ENCODE measurements around the gene EIF4G1. TPM values are rescaled to one million over a fixed set of nuclear protein-coding genes. Genes with fewer than 3 reads are reported as not detected.

Gene EIF4G1
- total and polyA plus RNA-seq, 2 experiments from 2014 or later: 166 to 275 TPM

DNA sequence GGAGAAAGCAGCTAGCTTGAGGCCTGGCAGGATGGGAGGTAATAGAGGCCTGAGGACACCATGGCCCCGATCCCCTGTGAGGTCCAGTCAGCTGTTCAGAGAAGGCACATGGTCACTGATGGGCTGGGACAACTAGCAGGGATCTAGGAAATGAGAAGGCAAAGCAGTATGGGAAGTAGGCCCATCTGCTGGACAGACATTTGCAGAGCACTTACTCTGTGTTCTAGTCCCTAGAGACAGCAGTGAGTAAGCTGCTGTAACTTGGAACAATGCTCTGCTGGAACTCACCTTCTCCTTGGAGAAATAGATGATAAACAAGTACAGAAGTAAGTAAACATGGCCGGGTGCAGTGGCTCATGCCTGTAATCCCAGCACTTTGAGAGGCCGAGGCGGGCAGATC is 31.5 kb upstream of the EIF4G1 start:
- Histone ChIP-seq H3K36me3 (no peaks in the 10 kb centered on the region), H3K27me3 (peaks cover 53% of the 10 kb centered on the region), H3K27ac (no peak overlapping the region), H3K9me3 (ENCODE audit: low read depth) (no peaks in the 10 kb centered on the region), H3K4me1 (ENCODE audit: low read depth) (no peaks in the 10 kb centered on the region), H3K4me3 (no peak overlapping the region)
- no peak for DNase-seq (ENCODE audit: low read depth in 1 of 2, low spot score in 1 of 2)
- TF ChIP-seq, protein P1, sequence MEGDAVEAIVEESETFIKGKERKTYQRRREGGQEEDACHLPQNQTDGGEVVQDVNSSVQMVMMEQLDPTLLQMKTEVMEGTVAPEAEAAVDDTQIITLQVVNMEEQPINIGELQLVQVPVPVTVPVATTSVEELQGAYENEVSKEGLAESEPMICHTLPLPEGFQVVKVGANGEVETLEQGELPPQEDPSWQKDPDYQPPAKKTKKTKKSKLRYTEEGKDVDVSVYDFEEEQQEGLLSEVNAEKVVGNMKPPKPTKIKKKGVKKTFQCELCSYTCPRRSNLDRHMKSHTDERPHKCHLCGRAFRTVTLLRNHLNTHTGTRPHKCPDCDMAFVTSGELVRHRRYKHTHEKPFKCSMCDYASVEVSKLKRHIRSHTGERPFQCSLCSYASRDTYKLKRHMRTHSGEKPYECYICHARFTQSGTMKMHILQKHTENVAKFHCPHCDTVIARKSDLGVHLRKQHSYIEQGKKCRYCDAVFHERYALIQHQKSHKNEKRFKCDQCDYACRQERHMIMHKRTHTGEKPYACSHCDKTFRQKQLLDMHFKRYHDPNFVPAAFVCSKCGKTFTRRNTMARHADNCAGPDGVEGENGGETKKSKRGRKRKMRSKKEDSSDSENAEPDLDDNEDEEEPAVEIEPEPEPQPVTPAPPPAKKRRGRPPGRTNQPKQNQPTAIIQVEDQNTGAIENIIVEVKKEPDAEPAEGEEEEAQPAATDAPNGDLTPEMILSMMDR (IDR thresholded peaks at IDR 0.05; ENCODE audit: low read depth, low read length): no peak

DNA sequence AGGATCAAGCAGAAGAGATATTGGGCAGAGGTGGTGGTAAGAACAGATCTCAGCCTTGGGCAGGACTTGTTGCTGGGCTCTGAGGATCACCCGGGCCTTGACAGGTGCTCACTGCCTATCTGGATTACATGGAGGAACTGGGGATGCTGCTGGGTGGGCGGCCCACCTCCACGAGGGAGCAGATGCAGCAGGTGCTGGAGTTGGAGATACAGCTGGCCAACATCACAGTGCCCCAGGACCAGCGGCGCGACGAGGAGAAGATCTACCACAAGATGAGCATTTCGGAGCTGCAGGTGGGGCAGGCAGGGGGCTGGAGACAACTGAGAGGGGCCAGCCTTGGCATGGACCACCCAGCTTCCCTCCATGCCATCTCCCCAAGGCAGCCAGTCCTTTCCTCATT is 30.7 kb upstream of the EIF4G1 start:
- Histone ChIP-seq H3K36me3 (no peaks in the 10 kb centered on the region), H3K4me1 (ENCODE audit: low read depth) (no peaks in the 10 kb centered on the region), H3K4me3 (no peak overlapping the region), H3K27me3 (peaks cover 49% of the 10 kb centered on the region), H3K9me3 (ENCODE audit: low read depth) (no peaks in the 10 kb centered on the region), H3K27ac (no peak overlapping the region)
- no peak for DNase-seq (ENCODE audit: low read depth in 1 of 2, low spot score in 1 of 2)
- TF ChIP-seq, protein P1 (IDR thresholded peaks at IDR 0.05; ENCODE audit: low read depth, low read length): no peak

DNA sequence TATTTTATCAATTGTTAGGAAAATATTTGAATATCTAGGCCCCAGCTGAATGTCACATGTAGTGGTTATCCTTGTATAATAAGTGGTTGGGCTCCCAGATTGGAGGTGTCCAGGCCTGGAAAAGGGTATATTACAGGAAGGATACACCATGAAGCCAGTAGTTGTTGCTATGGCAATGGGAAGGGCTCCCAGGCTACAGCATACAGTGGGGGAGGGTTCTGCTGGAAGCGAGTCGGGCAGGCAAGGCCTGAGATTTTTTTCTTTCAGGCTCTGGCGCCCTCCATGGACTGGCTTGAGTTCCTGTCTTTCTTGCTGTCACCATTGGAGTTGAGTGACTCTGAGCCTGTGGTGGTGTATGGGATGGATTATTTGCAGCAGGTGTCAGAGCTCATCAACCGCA is 29.7 kb upstream of the EIF4G1 start:
- Histone ChIP-seq H3K27me3 (peaks cover 41% of the 10 kb centered on the region), H3K4me3 (no peak overlapping the region), H3K36me3 (no peaks in the 10 kb centered on the region), H3K9me3 (ENCODE audit: low read depth) (no peaks in the 10 kb centered on the region), H3K27ac (no peak overlapping the region), H3K4me1 (ENCODE audit: low read depth) (no peaks in the 10 kb centered on the region)
- DNase-seq (ENCODE audit: low read depth in 1 of 2, low spot score in 1 of 2): peak; percentile 71 to 92
- TF ChIP-seq, protein P1 (IDR thresholded peaks at IDR 0.05; ENCODE audit: low read depth, low read length): peak; percentile 64

DNA sequence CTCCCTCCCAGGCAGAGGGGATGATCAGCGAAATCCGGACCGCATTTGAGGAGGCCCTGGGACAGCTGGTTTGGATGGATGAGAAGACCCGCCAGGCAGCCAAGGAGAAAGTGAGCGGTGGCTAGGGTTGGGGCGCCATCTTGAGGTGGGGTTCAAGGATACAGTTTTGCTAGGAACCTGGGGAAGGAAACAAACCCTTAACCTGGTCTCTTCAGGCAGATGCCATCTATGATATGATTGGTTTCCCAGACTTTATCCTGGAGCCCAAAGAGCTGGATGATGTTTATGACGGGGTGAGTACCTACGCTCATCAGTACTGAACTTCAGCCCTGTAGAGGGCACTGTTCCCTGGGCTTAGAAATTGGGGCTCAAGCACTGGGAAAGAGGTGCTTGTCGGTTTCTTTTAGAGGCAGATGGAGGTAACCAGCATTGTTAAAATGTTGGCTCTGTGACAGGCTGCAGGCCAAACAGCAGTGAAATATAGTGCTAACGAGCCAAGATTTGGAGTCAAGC is 24.9 kb upstream of the EIF4G1 start:
- no peak overlapping the region for H3K27ac ChIP-seq
- TF ChIP-seq, protein P1 (IDR thresholded peaks at IDR 0.05; ENCODE audit: low read depth, low read length): peak; percentile 71
- H3K36me3 ChIP-seq: no peaks in the 10 kb centered on the region
- no peaks in the 10 kb centered on the region for H3K4me1 ChIP-seq (ENCODE audit: low read depth)
- H3K27me3 ChIP-seq: peaks cover 29% of the 10 kb centered on the region
- DNase-seq (ENCODE audit: low read depth in 1 of 2, low spot score in 1 of 2): peak; percentile 53 to 65
- no peaks in the 10 kb centered on the region for H3K9me3 ChIP-seq (ENCODE audit: low read depth)
- H3K4me3 ChIP-seq: no peak overlapping the region

DNA sequence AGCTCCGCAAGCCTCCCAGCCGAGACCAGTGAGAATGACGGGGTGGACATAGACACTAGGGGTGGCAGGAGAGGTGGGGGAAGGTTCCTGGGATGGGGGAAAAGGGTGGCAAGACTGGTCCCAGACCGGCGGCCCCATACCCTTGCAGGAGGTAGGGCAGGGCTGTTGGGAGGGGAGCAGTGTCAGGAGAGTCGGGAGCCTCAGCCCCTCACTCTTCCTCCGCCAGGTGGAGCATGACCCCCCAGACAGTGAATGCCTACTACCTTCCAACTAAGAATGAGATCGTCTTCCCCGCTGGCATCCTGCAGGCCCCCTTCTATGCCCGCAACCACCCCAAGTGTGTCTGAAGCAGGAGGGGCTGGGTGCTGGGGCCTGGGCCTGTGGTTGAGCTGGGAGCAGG is 24.1 kb upstream of the EIF4G1 start:
- TF ChIP-seq, protein P1 (IDR thresholded peaks at IDR 0.05; ENCODE audit: low read depth, low read length): no peak
- Histone ChIP-seq H3K9me3 (ENCODE audit: low read depth) (no peaks in the 10 kb centered on the region), H3K27ac (no peak overlapping the region), H3K4me1 (ENCODE audit: low read depth) (no peaks in the 10 kb centered on the region), H3K36me3 (no peaks in the 10 kb centered on the region), H3K4me3 (no peak overlapping the region), H3K27me3 (peaks cover 29% of the 10 kb centered on the region)
- no peak for DNase-seq (ENCODE audit: low read depth in 1 of 2, low spot score in 1 of 2)
